HG03196 (cell line): Measurements from ENCODE around the gene RXFP2.

ENCODE experiments used
- ATAC-seq: cut with Tn5 transposase; IDR thresholded peaks from one replicate; pipeline ENCODE4 v1.9.1; 2021; ENCODE audit not compliant: unreplicated experiment

The RXFP2 gene, protein sequence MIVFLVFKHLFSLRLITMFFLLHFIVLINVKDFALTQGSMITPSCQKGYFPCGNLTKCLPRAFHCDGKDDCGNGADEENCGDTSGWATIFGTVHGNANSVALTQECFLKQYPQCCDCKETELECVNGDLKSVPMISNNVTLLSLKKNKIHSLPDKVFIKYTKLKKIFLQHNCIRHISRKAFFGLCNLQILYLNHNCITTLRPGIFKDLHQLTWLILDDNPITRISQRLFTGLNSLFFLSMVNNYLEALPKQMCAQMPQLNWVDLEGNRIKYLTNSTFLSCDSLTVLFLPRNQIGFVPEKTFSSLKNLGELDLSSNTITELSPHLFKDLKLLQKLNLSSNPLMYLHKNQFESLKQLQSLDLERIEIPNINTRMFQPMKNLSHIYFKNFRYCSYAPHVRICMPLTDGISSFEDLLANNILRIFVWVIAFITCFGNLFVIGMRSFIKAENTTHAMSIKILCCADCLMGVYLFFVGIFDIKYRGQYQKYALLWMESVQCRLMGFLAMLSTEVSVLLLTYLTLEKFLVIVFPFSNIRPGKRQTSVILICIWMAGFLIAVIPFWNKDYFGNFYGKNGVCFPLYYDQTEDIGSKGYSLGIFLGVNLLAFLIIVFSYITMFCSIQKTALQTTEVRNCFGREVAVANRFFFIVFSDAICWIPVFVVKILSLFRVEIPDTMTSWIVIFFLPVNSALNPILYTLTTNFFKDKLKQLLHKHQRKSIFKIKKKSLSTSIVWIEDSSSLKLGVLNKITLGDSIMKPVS

DNA sequence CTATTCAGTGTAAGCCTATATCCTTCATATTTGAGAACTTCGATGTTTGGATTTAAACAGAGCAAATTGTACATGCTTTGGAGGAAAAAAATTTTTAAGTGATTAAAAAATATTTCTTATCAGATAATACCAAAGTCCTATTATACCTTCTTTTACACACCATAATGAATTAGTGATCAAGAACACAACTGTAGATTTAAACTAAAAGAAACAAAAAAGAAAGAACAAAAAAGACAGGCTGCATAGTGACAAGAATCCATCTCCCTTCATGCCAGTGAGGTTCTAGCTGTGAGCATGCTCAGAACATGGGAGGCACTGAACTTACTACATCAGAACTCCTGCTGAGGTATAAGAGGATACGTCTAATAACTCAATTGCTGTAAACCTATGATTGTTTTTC, at the start of gene RXFP2:
RXFP2 (plus strand) TSS at position 301 of the 400 bp plus-strand sequence; CDS start at position 388, 87 bp downstream.
- ATAC-seq: no peak

DNA sequence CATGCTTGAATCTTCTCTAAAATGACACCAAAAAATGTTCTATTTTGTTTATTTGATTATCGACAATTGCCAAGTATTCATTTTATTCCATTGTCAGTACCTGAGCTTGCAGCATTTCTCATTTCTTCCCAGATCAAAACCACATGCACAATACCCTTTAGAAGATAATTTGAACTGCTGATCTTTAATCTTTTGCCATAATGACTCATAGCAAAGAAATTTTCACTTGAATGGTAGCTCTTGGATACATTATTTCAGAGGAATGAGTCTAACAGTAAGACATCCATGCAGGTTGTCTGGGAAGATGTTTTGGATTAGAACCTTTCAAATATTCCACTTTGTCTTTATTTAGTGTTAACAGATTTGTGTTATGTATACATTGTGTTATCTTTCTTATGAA, 42.0 kb upstream of the RXFP2 start:
- ATAC-seq: no peak

DNA sequence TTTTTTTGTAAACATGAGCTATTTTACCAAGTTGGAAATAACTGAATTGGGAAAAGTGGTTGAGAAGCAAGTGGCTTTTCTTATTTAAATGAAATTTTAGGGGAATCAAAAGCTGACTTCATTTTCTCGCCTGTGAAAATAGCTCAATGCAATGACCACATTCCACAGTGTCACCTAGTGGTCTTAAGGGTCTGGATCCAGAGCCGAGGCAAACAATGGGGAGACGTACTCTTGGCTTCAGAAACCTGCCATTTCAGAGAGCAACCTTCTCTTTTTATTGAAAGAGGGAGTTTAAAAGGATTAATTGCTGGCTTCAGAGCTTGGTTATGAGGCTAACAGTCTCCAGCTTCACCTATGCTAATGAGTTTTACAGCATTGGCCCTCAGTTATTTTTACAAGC, 39.7 kb upstream of the RXFP2 start:
- no peak for ATAC-seq

DNA sequence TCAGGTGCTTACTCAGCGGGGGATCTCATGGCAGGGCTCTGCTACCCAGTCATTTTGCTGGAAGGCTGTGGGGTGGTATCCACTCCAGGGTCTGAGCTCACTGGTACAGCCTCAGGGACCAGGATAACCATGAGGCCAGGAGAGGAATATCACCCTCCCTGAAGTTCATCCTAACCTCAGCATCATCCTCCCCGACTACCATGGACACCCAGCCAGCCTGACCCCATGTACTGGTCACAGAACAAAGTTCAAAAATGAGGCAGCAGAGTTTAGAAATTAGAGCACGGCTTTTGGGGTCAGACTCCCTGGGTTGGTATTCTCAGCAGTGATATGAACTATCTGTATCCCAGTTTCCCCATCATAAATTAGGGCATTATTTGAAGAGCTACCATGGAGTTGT, 35.5 kb upstream of the RXFP2 start:
- ATAC-seq: no peak

DNA sequence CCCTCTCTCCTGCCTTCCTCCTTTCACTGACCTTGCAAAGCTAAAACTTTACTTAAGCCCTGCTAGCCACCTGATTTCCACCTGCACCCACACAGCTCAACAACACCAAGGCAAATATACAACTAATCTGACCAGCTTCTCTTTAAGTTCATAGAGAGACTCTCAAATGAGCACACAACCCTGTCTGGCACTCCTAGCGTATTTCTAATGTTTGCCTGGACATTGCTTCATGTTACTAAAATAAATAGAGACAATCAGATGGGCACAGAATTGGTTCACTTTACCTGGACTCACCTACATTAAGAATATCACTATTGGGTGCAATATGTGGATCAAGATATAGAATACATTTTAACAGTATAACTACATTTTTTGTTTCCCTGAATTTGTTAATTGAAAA, 33.2 kb upstream of the RXFP2 start:
- no peak for ATAC-seq

DNA sequence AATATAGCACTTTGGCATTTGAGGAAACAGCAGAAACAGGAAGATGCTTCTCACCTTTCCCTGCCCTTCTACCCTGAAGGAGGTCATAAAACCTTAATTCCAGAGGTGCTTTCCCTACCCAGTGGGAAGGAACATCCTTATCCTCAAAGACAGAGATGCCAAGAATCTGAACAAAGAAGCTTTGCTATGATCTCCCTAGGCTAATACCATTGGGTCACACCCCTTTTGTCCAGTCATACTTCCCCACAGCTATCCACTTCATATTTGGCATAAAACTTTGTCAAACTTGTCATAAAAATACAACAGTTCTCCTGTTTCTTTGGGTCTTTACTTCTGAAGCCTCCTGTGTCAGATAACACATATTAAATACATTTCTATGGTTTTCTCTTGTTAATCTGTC, 21.7 kb upstream of the RXFP2 start:
- ATAC-seq: no peak

DNA sequence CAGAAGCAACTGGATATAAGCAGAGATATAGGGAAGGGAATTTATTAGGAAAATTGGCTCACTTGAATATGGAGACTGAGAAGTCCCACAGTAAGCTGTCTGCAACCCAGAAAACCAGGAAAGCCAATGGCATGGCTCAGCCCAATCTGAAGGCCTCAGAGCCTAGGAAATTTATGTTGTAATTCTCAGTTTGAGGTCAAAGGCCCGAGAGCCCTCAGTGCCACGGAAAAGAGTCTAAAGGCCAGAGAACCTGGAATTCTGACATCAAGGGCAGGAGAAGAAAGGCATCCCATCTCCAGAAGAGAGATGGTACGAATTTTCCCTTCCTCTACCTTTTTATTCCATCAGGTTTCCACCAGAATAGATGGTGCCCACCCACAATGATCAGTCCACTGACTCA, 20.1 kb upstream of the RXFP2 start:
- ATAC-seq: no peak

DNA sequence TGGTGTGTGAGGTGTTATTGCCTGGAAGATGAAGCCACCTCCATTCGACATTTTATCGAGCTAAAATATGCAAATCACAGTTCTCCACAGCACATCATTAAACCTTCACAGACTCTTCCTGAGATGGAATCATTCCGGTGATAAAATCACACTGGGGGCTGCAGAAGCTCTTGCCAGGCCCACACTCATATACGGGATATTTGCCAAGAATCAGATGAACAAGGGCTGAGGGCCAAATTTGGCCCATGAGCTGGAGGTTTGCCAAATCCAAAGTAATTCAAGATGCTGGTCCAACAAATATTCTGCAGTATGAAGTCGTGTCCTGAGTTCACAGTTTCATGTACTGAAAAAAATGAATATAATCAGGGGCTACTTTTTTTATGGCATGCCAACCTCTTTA, 16.7 kb upstream of the RXFP2 start:
- no peak for ATAC-seq

DNA sequence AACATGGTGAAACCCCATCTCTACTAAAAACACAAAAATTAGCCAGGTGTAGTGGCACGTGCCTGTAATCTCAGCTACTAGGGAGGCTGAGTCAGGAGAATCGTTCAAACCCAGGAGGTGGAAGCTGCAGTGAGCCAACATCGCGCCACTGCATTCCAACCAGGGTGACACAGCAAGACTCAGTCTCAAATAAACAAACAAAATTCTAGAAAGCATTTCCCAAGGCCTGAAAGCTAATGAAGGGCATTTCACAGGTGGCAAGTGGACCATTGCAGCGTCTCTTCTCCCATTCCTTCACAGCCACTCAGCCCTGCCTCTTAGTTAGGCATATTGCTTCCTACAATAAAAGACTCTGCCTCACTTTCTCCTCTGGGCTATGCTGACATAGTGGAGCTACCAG, 13.5 kb upstream of the RXFP2 start:
- no peak for ATAC-seq

DNA sequence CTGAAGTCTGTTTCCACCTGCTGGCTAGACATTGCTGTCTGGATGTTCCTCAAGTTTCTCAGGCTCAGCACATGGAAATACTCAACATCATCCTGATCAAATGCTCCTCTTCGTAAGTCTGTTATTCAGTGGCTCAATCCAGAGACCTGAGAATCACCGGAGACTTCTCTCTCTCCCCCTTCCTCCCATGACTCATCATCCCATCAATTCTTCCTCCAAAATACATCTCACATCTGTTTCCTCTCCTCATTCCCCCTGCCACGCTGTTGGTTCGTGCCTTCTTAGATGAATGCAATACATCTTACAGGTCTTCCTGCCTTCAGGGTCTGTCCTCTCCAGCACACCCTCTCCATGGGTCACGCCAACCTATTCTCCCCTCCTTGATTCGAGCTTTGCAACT, 7.4 kb upstream of the RXFP2 start:
- ATAC-seq: no peak

DNA sequence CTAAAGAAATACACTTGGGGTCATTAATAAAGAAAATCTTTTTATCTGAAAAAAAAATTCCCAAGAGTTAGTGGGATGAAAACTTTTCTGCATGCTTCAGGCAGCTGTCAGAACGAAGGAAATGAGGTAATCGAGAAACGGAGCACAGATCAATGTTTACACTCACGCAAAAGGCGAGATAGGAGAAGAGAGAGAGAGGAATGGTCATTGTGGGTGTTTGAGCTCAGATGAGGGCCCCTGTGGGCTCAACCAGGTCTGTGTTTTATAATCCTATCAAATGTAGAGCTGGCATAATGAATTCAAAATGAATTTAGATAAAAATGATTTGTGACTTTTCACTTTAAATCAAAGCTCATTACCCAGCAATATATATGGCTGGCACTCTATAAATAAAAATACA, 6.3 kb upstream of the RXFP2 start:
- no peak for ATAC-seq

DNA sequence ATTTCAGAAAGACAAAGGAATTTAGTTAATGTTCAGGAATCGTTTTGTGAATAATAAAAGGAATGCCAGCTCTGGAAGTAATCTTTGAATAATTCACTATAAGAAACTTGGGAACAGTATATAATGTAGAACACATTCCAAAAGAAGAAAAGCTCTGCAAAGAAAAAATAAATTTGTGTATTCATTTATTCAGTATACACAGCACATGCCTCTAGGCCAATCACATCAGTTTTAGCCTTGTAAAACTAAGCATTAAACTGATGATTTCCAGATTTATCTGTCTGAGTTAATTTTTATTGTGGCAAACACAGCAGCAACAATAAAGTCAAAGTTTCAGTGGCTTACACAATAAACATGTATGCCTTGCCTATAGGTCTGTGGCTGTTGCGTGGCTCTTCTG, 5.7 kb upstream of the RXFP2 start:
- no peak for ATAC-seq

DNA sequence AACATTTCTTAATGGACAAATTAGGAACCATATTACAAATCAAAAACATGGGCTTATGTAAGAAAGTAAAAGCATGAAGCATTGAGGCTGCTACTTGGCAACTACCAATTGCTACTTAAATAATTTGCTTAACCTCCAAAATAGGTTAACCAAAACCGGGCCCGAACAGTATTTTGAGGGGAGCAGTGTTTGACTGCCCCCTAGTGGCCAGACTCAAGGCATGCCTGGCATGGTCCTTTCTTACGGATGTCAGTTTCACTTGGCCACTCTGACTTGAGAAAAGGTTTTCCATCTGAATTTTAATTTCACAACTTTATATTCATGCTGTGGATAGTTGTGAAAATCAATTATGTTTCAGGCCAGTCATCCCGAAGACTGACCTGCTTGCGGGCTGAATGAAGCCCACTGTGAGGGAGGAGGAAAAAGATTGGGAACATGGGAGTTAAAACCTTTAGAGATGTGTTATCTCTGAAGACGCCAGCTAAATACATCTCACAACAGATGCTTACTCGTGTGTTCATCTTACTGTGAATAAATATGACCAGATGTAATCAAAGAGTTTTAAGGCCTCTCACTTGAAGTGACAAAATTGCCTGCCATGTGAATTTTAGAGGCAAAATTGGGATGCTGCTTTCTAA, 2.9 kb downstream of the RXFP2 start:
- ATAC-seq: peak; percentile 84

DNA sequence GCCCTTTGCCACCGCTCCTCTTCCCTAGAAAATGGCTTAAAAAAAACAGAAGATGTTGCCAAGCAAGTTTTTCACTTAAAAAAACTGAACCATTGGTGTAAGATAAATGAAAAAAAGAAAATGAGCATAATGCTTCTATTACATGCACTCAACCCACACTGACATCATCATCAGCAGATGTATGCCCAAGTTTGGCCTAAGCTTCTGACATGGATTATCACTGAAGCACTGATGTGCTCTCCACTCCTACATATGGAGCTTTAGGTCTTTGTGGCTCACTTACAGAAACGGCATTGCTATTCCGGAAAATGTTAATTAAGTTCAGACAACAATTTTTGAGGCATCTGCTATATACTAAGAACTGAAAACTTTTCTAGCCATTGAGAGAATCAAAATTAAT, 8.0 kb downstream of the RXFP2 start:
- no peak for ATAC-seq

DNA sequence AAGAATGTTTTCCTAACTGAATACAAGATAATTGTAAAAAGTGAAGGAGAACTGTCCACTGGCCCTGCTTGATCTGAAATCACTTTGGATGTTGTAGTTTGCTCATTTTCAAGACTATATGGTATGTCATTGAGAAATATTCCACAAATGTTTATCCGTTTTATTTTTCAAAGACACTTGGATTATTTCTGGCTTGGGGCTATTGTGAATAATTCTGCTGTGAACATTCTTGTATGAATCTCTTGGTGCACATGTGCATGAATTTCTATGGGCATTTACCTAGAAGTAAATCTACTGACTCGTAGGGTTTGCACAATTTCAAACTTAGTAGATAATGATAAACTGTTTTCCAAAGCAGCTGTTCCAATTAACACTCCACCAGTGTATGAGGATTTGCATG, 8.6 kb downstream of the RXFP2 start:
- no peak for ATAC-seq

DNA sequence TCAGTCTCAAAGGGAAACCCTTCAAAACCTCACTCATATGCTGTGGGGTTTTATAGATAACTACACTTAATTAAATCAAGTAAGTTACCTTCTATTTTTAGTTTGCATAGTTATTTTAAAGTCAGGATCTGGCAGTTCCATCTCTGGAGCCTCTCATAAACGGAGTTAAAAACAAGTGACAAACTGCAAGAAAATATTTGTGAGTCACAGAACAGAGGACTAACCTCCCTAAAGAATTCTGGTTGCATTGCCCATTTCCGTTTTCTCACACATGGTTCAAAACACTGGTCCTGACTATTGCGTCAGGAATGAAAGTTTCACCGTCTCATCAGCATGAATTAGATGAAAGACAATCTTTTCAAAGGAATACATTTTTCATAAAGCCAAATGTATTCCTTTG, 10.6 kb downstream of the RXFP2 start:
- no peak for ATAC-seq

DNA sequence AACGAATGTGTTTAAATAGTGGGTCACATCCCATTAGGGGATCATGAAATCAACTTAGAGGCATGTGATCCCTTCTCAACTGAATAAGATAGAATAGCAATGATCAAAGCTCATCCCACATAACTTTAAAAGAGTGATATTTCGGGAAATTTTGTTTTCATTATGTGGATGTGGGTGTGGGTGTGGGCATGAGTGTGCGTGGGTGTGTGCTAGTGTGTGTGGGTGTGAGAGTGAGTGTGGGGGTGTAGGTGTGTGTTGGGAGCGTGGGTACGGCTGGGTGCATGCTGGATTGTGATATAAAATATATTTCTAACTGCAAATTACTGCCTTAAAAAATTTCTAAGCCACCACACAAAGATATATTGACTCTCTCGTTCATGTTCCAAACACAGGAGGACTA, 15.9 kb downstream of the RXFP2 start:
- ATAC-seq: no peak

DNA sequence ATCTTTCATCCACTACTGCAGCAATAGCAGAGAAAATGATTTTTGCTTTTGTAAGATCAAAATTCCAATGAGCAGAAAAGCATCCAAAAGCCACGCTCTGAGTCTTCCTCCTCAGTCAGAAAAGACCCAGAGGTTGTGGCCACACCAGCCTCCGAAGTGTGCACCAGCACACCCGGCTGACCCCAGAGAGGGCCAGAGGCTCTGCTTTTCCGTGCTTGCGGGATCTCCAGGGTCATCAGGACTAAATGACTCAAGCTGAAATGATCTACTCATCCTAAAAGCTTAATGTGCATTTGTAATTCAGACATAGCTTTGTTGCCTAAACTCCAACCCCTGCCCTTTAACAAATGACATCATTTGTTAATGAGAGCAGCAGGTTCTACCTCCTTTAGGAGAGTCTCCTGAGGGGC, 16.5 kb downstream of the RXFP2 start:
- ATAC-seq: no peak

DNA sequence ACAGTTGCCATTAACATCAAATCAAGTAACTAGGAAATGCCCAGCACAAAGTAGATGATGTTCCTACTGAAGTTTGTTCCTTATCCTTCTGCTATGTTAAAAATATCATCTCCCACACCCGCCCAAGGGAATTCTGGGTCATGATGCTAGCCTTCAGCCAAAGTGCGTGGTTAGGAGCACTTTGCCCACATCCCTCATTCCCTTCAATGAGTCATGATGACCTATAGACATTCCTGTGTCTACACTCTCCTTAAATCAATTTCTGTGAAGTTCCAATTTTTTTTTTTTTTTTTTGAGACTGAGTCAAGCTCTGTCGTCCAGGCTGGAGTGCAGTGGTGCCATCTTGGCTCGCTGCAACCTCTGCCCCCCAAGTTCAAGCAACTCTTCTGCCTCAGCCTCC, 17.0 kb downstream of the RXFP2 start:
- no peak for ATAC-seq

DNA sequence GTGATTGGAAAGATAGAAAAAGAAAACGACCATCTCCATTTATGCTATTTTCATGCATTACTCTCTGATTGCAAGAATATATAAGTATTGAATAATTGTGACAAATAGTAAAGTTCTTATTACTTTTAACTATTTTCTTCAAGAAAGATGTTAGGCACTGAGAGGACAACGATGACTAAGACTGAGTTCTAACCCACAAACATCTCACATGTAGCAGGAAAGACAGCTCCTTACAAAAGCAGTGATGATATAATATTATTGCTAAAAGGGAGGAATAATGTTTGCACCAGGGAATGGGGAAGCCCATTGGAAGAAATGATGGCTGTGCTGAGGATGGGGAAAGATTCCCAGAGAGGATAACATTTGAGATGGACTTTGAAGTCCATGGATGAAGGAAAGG, 22.6 kb downstream of the RXFP2 start:
- no peak for ATAC-seq

DNA sequence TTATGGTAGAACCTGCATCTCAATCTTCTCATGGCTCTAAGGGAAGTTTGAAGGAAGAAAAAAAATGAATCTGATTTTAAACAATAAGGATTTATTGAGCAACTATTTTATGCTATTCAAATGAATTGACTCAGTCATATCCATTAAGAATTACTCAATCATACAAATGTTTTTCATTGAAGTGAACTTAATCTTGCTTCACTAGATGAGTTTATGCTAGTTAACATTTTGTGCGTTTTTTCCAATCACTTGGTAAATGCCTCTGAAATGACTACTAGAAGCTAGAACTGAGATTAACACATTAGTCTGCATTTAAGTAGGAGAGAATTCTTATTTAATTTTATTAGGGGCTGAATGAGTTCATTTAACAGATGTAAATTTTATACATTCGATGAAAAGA, 25.2 kb downstream of the RXFP2 start:
- ATAC-seq: no peak

DNA sequence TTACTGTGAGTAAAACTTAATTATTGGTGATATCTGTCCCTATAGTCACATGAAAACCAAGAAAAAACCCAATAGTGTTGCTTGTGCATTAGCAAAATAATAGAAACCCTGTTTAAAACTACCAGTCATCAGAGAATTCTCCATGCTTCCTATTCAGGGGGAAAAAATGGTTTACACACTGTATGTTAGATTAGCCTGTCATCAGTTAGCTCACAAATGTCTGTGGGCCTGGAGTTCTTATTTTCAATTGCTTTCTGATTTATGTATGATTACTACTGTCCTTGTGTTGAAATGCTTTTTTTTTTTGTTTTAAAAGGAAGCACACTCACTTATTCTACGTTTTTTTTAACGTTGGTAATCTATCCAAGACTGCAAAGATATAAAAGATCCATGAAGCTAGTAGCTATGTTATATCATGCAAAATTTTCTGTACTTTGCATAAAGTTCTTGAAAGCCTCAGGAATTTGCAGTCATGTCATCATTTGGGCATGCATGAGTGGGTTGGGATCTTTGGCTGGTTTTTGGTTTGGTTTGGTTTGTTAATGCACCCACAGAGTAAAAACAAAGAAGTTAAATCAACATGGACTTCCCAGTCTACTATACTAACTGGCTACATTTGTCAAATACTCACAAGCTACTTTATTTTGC, 25.9 kb downstream of the RXFP2 start:
- ATAC-seq: no peak
